ENCODE measurements around the gene TNC.

- TF ChIP-seq EZH2phosphoT487 (IDR thresholded peaks at IDR 0.05; ENCODE audit: borderline replicate concordance, low read length) (no peak), CTCF (IDR thresholded peaks at IDR 0.05; ENCODE audit: low read depth, low read length, poor library complexity, severe bottlenecking) (no peak)
Observed at GRCh38 chr9:115073456-115073855, 44.5 kb downstream of the TNC start.
